NT2/D1 (cell line): ENCODE measurements around the gene AHDC1.

Source experiments
- YY1 ChIP-seq: IDR thresholded peaks from 2 replicates; pipeline ENCODE4 v1.6.1; 2011; ENCODE audit not compliant: insufficient read length, insufficient read depth
- ZNF274 ChIP-seq: IDR thresholded peaks from 2 replicates; pipeline ENCODE4 v1.6.1; 2011; ENCODE audit warnings: mild to moderate bottlenecking, low read depth, low read length

DNA sequence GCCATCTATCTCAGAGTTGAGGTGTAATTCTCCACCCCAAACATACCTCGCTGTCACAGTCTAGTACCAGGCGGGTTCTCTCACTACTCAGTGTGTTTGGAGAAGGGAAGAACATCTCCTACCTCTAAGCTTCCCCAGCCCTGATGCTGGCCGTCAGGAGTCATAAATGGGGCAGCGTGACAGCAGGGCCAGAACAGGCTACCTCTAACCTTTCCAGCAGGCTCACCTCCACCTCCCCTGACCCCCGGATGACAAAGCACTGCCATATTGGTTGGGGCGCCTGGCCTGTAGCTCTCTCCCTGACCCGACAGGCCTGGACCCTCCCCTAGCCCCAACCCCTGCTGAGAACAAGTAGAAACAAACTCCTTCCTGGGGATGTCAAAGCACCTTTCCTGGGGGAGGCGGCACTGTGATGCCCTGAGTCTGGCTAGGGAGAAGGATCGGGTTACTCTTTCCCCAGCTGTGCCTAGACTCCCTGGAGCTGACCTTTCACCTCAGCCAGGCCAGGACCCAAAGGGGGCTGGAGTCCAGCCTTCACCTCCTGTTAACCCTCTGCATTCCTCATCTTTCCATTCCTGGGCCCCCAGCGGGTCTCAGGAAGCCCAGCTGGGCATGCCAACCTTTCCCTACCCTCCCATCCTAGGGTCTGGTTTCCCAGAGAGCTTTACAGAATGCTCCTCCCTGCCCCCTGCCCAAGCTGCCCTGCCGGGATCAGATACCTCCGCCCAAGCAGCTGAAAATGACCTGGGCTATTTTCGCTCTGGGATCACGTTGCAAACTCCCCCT lies 34.2 kb downstream of the AHDC1 start:
- no peak for TF ChIP-seq YY1
- no peak for TF ChIP-seq ZNF274
